Tibial nerve (tissue), 4 donors: ENCODE data around the gene CDC42EP3. TPM values are rescaled to one million over a fixed set of nuclear protein-coding genes. Genes with fewer than 3 reads are reported as not detected.

Experiments used
- DNase-seq, 2 donors: peaks; one replicate each; pipeline ENCODE4 v3.0.0-alpha.2; 2019; ENCODE audit warnings: low spot score in 2 of 2
- H3K27ac ChIP-seq, 4 donors: fragments of 200-600 bp; sonication (generic) in 3 of 4; one replicate each; pipeline ENCODE4 v1.5.1; 2017 to 2019; ENCODE audit warnings: mild to moderate bottlenecking in 1 of 4
- H3K27me3 ChIP-seq, 2 donors: fragments of 200-600 bp; sonication (generic) in 1 of 2; one replicate each; pipeline versions ENCODE4 v1.5.1 to v1.6.0; 2017 to 2019
- H3K36me3 ChIP-seq, 3 donors: fragments of 200-600 bp; sonication (generic); one replicate each; pipeline ENCODE4 v1.5.1; 2018 to 2019
- H3K4me1 ChIP-seq, 4 donors: fragments of 200-600 bp; sonication (generic) in 3 of 4; one replicate each; pipeline ENCODE4 v1.5.1; 2017 to 2019
- H3K4me3 ChIP-seq, 4 donors: fragments of 200-600 bp; sonication (generic) in 3 of 4; one replicate each; pipeline ENCODE4 v1.5.1; 2017 to 2019; ENCODE audit warnings: mild to moderate bottlenecking in 1 of 4, moderate library complexity in 1 of 4
- H3K9me3 ChIP-seq, 4 donors: fragments of 200-600 bp; sonication (generic) in 3 of 4; one replicate each; pipeline ENCODE4 v1.5.1; 2017 to 2019
- CTCF ChIP-seq, 5 experiments: fragments of 200-600 bp in 3 of 5; fragments of 450-650 bp in 2 of 5; sonication (generic) in 3 of 5; IDR thresholded peaks; one replicate each; pipeline ENCODE4 v1.5.1; 2016 to 2019; ENCODE audit warnings: antibody characterized with exemption in 5 of 5, mild to moderate bottlenecking in 3 of 5, moderate library complexity in 2 of 5
- EP300 ChIP-seq, 2 donors: sonication (generic); formaldehyde crosslinking; IDR thresholded peaks; one replicate each; pipeline ENCODE4 v1.6.1; 2017; ENCODE audit warnings: antibody characterized with exemption in 2 of 2, mild to moderate bottlenecking in 1 of 2
- POLR2A ChIP-seq, 2 donors: fragments of 450-650 bp; IDR thresholded peaks; one replicate each; pipeline ENCODE4 v1.6.1; 2017; ENCODE audit warnings: antibody characterized with exemption in 2 of 2, mild to moderate bottlenecking in 2 of 2, moderate library complexity in 2 of 2
- WGBS, 2 donors: methylation state at CpG; one replicate each; pipeline ENCODE4 v1.1.5; 2018; 5-methylcytosine and 5-hydroxymethylcytosine counted together
- total RNA-seq, 4 donors: library from RNA; depleted of rRNA; stranded (reverse); fragments of >200 nt; gene quantifications; one replicate each; pipeline ENCODE4 v1.1.0, GENCODE V29; 2016

The CDC42EP3 gene
- total RNA-seq, 4 donors from 2014 or later, result 31.8 to 58.6 (median 40.2) TPM

- no peak for DNase-seq
- no peaks in the 10 kb centered on the region for H3K27me3 ChIP-seq
Measured at GRCh38 chr2:37604716-37605115, 66.7 kb downstream of the CDC42EP3 start.

GRCh38 chr2:37602702-37603101 lies 68.7 kb downstream of the CDC42EP3 start:
- Histone ChIP-seq H3K27me3 (no peaks in the 10 kb centered on the region), H3K4me1 (peaks cover 0 to 11% (median 4%) of the 10 kb centered on the region in 4 donors), H3K36me3 (no peaks in the 10 kb centered on the region), H3K9me3 (peaks cover 0 to 4% (median 0%) of the 10 kb centered on the region in 4 donors), H3K4me3 (no peak overlapping the region), H3K27ac (no peak overlapping the region)
- TF ChIP-seq EP300 (IDR thresholded peaks at IDR 0.05), result no peak
- no peak for TF ChIP-seq CTCF (IDR thresholded peaks at IDR 0.05)
- TF ChIP-seq POLR2A (IDR thresholded peaks at IDR 0.05), result no peak
- DNase-seq, result no peak

More at GRCh38 chr2:37604716-37605115, 66.7 kb downstream of the CDC42EP3 start:
- Histone ChIP-seq H3K36me3 (no peaks in the 10 kb centered on the region), H3K27ac (no peak overlapping the region), H3K4me1 (peaks cover 0 to 11% (median 4%) of the 10 kb centered on the region in 4 donors), H3K9me3 (peaks cover 0 to 11% (median 0%) of the 10 kb centered on the region in 4 donors), H3K4me3 (no peak overlapping the region)
- TF ChIP-seq EP300 (IDR thresholded peaks at IDR 0.05) (no peak), POLR2A (IDR thresholded peaks at IDR 0.05) (no peak), CTCF (IDR thresholded peaks at IDR 0.05) (no peak)

DNA sequence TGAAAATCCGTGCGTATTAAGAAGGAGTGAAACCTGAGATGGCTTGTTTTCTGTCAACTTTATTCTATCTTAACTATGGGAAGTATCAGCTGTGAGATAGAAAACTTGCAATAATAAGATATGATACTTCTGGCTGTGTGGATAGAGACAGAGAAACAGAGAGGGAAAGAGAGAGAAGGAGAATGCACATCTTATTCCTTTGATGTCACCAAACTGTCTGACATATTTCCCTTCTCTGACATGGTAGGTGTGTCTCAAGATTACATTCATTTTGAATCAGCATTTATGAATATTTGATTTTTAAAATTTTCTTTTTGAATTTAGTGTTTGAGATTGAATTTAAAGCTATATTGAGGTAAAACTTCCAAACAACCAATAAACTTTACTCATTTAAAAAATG lies 69.4 kb downstream of the CDC42EP3 start:
- TF ChIP-seq EP300 (IDR thresholded peaks at IDR 0.05) (no peak), CTCF (IDR thresholded peaks at IDR 0.05) (no peak), POLR2A (IDR thresholded peaks at IDR 0.05) (no peak)
- 66 to 70% methylated on average over 2 of the region's 2 CpGs for WGBS, 2 donors

DNA sequence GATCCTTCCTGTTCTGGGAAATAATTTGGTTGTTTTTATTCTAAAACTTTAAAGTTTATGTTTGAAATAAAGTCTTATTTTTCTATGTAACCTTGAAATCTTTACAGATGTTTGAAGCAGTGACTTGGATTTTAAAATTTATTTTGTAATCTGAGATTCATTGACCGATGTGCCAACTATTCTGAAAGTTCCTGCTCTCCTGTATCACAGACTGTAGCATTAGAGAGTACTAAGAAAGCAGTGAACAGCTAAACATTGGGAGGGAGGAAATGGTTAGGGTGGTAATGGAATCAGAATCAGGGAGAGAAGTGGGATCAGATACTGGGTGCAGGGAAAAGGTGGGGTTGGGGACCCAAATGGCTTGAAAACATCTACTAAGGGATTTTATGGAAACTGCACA lies 69.9 kb downstream of the CDC42EP3 start:
- no peaks in the 10 kb centered on the region for H3K27me3 ChIP-seq
- DNase-seq, result no peak
- 59 to 61% methylated on average over 1 of the region's 1 CpG for WGBS, 2 donors
- H3K9me3 ChIP-seq, result peaks cover 0 to 4% (median 0%) of the 10 kb centered on the region in 4 donors
- no peak overlapping the region for H3K4me3 ChIP-seq
- H3K36me3 ChIP-seq, result no peaks in the 10 kb centered on the region
- peak overlapping the region in 2 of 4 donors; percentile 31 to 34 for H3K27ac ChIP-seq
- H3K4me1 ChIP-seq, result peaks cover 0 to 11% (median 4%) of the 10 kb centered on the region in 4 donors
- TF ChIP-seq EP300 (IDR thresholded peaks at IDR 0.05) (no peak), CTCF (IDR thresholded peaks at IDR 0.05) (no peak), POLR2A (IDR thresholded peaks at IDR 0.05) (no peak)

More for the DNA sequence above, 69.4 kb downstream of the CDC42EP3 start:
- no peak overlapping the region for H3K4me3 ChIP-seq
- DNase-seq, result no peak
- H3K27ac ChIP-seq, result peak overlapping the region in 2 of 4 donors; percentile 31 to 34
- no peaks in the 10 kb centered on the region for H3K27me3 ChIP-seq
- no peaks in the 10 kb centered on the region for H3K36me3 ChIP-seq
- H3K9me3 ChIP-seq, result peaks cover 0 to 4% (median 0%) of the 10 kb centered on the region in 4 donors
- peaks cover 0 to 11% (median 4%) of the 10 kb centered on the region in 4 donors for H3K4me1 ChIP-seq

GRCh38 chr2:37600735-37601134 lies 70.7 kb downstream of the CDC42EP3 start:
- 73 to 90% methylated on average over 1 of the region's 1 CpG for WGBS, 2 donors
- TF ChIP-seq POLR2A (IDR thresholded peaks at IDR 0.05), result no peak
- no peak for TF ChIP-seq CTCF (IDR thresholded peaks at IDR 0.05)
- peak in 1 of 2 donors; percentile 8 for TF ChIP-seq EP300 (IDR thresholded peaks at IDR 0.05)

More at GRCh38 chr2:37600735-37601134, 70.7 kb downstream of the CDC42EP3 start:
- Histone ChIP-seq H3K9me3 (peaks cover 0 to 4% (median 0%) of the 10 kb centered on the region in 4 donors), H3K4me3 (no peak overlapping the region), H3K36me3 (no peaks in the 10 kb centered on the region), H3K27ac (no peak overlapping the region), H3K27me3 (no peaks in the 10 kb centered on the region), H3K4me1 (peaks cover 0 to 11% (median 4%) of the 10 kb centered on the region in 4 donors)
- DNase-seq, result no peak
